ENCODE measurements around the gene AKAP13.
A peak's percentile ranks its signal among the peaks of the same experiment; 100 is the strongest.

Gene AKAP13

GRCh38 chr15:85756411-85757072, 376.1 kb downstream of the AKAP13 start:
- no peak for DNase-seq (ENCODE audit: low spot score)

GRCh38 chr15:85757073-85757938, 376.9 kb downstream of the AKAP13 start:
- no peak for DNase-seq (ENCODE audit: low spot score)

- DNase-seq (ENCODE audit: low spot score): no peak
Measured at GRCh38 chr15:85757939-85758654, 377.7 kb downstream of the AKAP13 start.

- no peak for DNase-seq (ENCODE audit: low spot score)
Measured at GRCh38 chr15:85758655-85758978, 378.2 kb downstream of the AKAP13 start.

GRCh38 chr15:85759376-85759775, 379.0 kb downstream of the AKAP13 start:
- DNase-seq (ENCODE audit: low spot score): no peak

- no peak for DNase-seq (ENCODE audit: low spot score)
Measured at GRCh38 chr15:85760049-85760448, 379.6 kb downstream of the AKAP13 start.

GRCh38 chr15:85760531-85761371, 380.3 kb downstream of the AKAP13 start:
- no peak for DNase-seq (ENCODE audit: low spot score)

- no peak for DNase-seq (ENCODE audit: low spot score)
Measured at GRCh38 chr15:85761635-85762034, 381.2 kb downstream of the AKAP13 start.

- no peak for DNase-seq (ENCODE audit: low spot score)
Measured at GRCh38 chr15:85762039-85762755, 381.8 kb downstream of the AKAP13 start.

GRCh38 chr15:85762756-85763127, 382.3 kb downstream of the AKAP13 start:
- DNase-seq (ENCODE audit: low spot score): no peak

- peak; percentile 54 for DNase-seq (ENCODE audit: low spot score)
Measured at GRCh38 chr15:85763157-85763556, 382.8 kb downstream of the AKAP13 start.

GRCh38 chr15:85763673-85764633, 383.6 kb downstream of the AKAP13 start:
- DNase-seq (ENCODE audit: low spot score): no peak

- DNase-seq (ENCODE audit: low spot score): no peak
Measured at GRCh38 chr15:85764649-85765277, 384.4 kb downstream of the AKAP13 start.

- no peak for DNase-seq (ENCODE audit: low spot score)
Measured at GRCh38 chr15:85766001-85766831, 385.8 kb downstream of the AKAP13 start.

- DNase-seq (ENCODE audit: low spot score): no peak
Measured at GRCh38 chr15:85767785-85768529, 387.6 kb downstream of the AKAP13 start.

GRCh38 chr15:85768595-85769168, 388.3 kb downstream of the AKAP13 start:
- no peak for DNase-seq (ENCODE audit: low spot score)

- DNase-seq (ENCODE audit: low spot score): no peak
Measured at GRCh38 chr15:85769182-85769900, 388.9 kb downstream of the AKAP13 start.

All from AG08396 (cell line).